Keratinocyte (primary cell): ENCODE measurements around the gene MET. TPM values are rescaled to one million over a fixed set of nuclear protein-coding genes. Genes with fewer than 3 reads are reported as not detected.

Experiments used
- DNase-seq: peaks from one replicate; pipeline ENCODE4 v3.0.0-alpha.2; 2011; ENCODE audit warnings: low read depth, missing footprints, low spot score
- FAIRE-seq: peaks from 2 replicates; lab custom pipeline; 2011; peaks lifted over from hg19 to GRCh38; lab: Jason Lieb, UNC
- H2AFZ ChIP-seq: 2 replicates; pipeline ENCODE4 v1.6.0; 2012; ENCODE audit warnings: low read length, control low read depth, inconsistent platforms; ENCODE audit not compliant: control insufficient read depth
- H3K27ac ChIP-seq: 2 replicates; pipeline ENCODE4 v1.5.1; 2011; ENCODE audit warnings: low read length; ENCODE audit not compliant: control insufficient read depth, insufficient read depth
- H3K27me3 ChIP-seq: 3 replicates; pipeline ENCODE4 v1.6.0; 2011; ENCODE audit warnings: low read length; ENCODE audit not compliant: control insufficient read depth, insufficient read depth; ENCODE audit errors: extremely low read depth
- H3K36me3 ChIP-seq, 2 experiments: 2 replicates in 1 of 2; 3 replicates in 1 of 2; pipeline ENCODE4 v1.5.1; 2011; ENCODE audit warnings: low read length in 2 of 2, mild to moderate bottlenecking in 1 of 2; ENCODE audit not compliant: control insufficient read depth in 2 of 2, insufficient read depth in 2 of 2; ENCODE audit errors: extremely low read depth in 1 of 2
- H3K4me1 ChIP-seq: 3 replicates; pipeline ENCODE4 v1.5.1; 2011; ENCODE audit warnings: low read length; ENCODE audit not compliant: control insufficient read depth, insufficient read depth; ENCODE audit errors: extremely low read depth
- H3K4me2 ChIP-seq: 3 replicates; pipeline ENCODE4 v1.6.0; 2011; ENCODE audit warnings: low read depth, low read length; ENCODE audit not compliant: control insufficient read depth, insufficient read depth; ENCODE audit errors: extremely low read depth
- H3K4me3 ChIP-seq, 3 experiments: fragments of 200-600 bp in 1 of 3; sonication (generic) in 1 of 3; 2 replicates in 2 of 3; 3 replicates in 1 of 3; pipeline ENCODE4 v1.5.1; 2011 to 2016; ENCODE audit warnings: low read length in 3 of 3, mild to moderate bottlenecking in 3 of 3, control low read depth in 2 of 3, inconsistent platforms in 1 of 3, low read depth in 1 of 3, mixed read lengths in 1 of 3, mixed run types in 1 of 3, moderate library complexity in 1 of 3; ENCODE audit not compliant: control insufficient read depth in 2 of 3, insufficient read depth in 2 of 3; ENCODE audit errors: extremely low read depth in 1 of 3
- H3K79me2 ChIP-seq: 2 replicates; pipeline ENCODE4 v1.6.0; 2012; ENCODE audit warnings: low read length; ENCODE audit not compliant: control insufficient read depth, insufficient read depth
- H3K9ac ChIP-seq: 3 replicates; pipeline ENCODE4 v1.6.0; 2011; ENCODE audit warnings: low read length; ENCODE audit not compliant: control insufficient read depth, insufficient read depth; ENCODE audit errors: extremely low read depth
- H3K9me1 ChIP-seq: 3 replicates; pipeline ENCODE4 v1.6.0; 2011; ENCODE audit warnings: low read length; ENCODE audit not compliant: control insufficient read depth, insufficient read depth; ENCODE audit errors: extremely low read depth
- H3K9me3 ChIP-seq: 2 replicates; pipeline ENCODE4 v1.5.1; 2012; ENCODE audit warnings: low read depth, low read length; ENCODE audit not compliant: control insufficient read depth
- H4K20me1 ChIP-seq: 3 replicates; pipeline ENCODE4 v1.6.0; 2011; ENCODE audit warnings: low read length; ENCODE audit not compliant: control insufficient read depth, insufficient read depth; ENCODE audit errors: extremely low read depth
- CTCF ChIP-seq, 3 experiments: IDR thresholded peaks in 1 of 3; conservative IDR thresholded peaks in 1 of 3; optimal IDR thresholded peaks in 1 of 3; 2 replicates in 2 of 3; 3 replicates in 1 of 3; pipeline versions ENCODE3 to v1.5.1; 2011; ENCODE audit warnings: low read length in 3 of 3, mild to moderate bottlenecking in 3 of 3, moderate library complexity in 2 of 3, control low read depth in 1 of 3, inconsistent platforms in 1 of 3; ENCODE audit not compliant: insufficient read depth in 2 of 3; ENCODE audit errors: extremely low read depth in 1 of 3
- EZH2 ChIP-seq: IDR thresholded peaks from one replicate; pipeline ENCODE4 v1.6.1; 2012; ENCODE audit warnings: inconsistent platforms, mild to moderate bottlenecking, low read length, moderate library complexity
- dilution Hi-C: fragments of 300-500 bp; cut with MboI; formaldehyde crosslinking; loops from one replicate; pipeline ENCODE4 v1.7.0; 2020; ENCODE audit warnings: low sequenced_read_pairs; ENCODE audit not compliant: extremely low pct_ligation_motif_present
- polyA plus RNA-seq, 5 experiments: library from polyadenylated mRNA; depleted of rRNA in 3 of 5; stranded (reverse) in 3 of 5; stranded (forward) in 1 of 5; unstranded in 1 of 5; fragments of >200 nt; gene quantifications; 1 replicate in 1 of 5; 2 replicates in 3 of 5; 3 replicates in 1 of 5; pipeline versions ENCODE4 v1.2.1 to v1.2.3, GENCODE V29; 2011 to 2012; ENCODE audit warnings: missing spikeins in 2 of 5, low read depth in 1 of 5, low replicate concordance in 1 of 5

MET gene
- polyA plus RNA-seq, 1 donor (not counting 4 experiments of a cell fraction or from before 2014, with no cell fraction given) = 117 TPM

- Histone ChIP-seq H3K79me2 (peaks cover 18% of the 10 kb centered on the region), H3K4me2 (no peak overlapping the region), H3K9ac (no peak overlapping the region), H3K4me3 (no peak overlapping the region), H3K36me3 (peaks cover 12 to 22% of the 10 kb centered on the region in 2 experiments), H3K27me3 (no peaks in the 10 kb centered on the region), H2AFZ (no peak overlapping the region), H3K9me3 (no peaks in the 10 kb centered on the region), H3K4me1 (peaks cover 28% of the 10 kb centered on the region), H3K9me1 (no peaks in the 10 kb centered on the region), H3K27ac (peak overlapping the region; percentile 72), H4K20me1 (no peaks in the 10 kb centered on the region)
- dilution Hi-C loops = no loop called here
- DNase-seq = no peak
- FAIRE-seq = no peak
- TF ChIP-seq EZH2 = no peak
- no peak for TF ChIP-seq CTCF (optimal IDR thresholded peaks at IDR 0.05 in 1 of 3, IDR thresholded peaks at IDR 0.05 in 1 of 3, conservative IDR thresholded peaks at IDR 0.05 in 1 of 3; ENCODE audit: extremely low read depth in 1 of 3, insufficient read depth in 2 of 3, low read length in 3 of 3)
These were observed 68.2 kb downstream of the MET start for GRCh38 chr7:116740231-116740630.

- Histone ChIP-seq H3K4me3 (no peak overlapping the region), H4K20me1 (no peaks in the 10 kb centered on the region), H3K9me3 (no peaks in the 10 kb centered on the region), H3K9me1 (no peaks in the 10 kb centered on the region), H3K9ac (peak overlapping the region; percentile 53), H3K27ac (peak overlapping the region; percentile 72), H3K4me2 (peak overlapping the region; percentile 50), H2AFZ (no peak overlapping the region), H3K36me3 (peaks cover 12 to 22% of the 10 kb centered on the region in 2 experiments), H3K27me3 (no peaks in the 10 kb centered on the region), H3K79me2 (peaks cover 18% of the 10 kb centered on the region), H3K4me1 (peaks cover 24% of the 10 kb centered on the region)
- TF ChIP-seq CTCF (optimal IDR thresholded peaks at IDR 0.05 in 1 of 3, IDR thresholded peaks at IDR 0.05 in 1 of 3, conservative IDR thresholded peaks at IDR 0.05 in 1 of 3; ENCODE audit: extremely low read depth in 1 of 3, insufficient read depth in 2 of 3, low read length in 3 of 3) (no peak), EZH2 (no peak)
- DNase-seq (peak; percentile 80), FAIRE-seq (peak; percentile 92)
- dilution Hi-C loops = no loop called here
These were observed 68.9 kb downstream of the MET start for GRCh38 chr7:116740755-116741462.
